Middle frontal gyrus (tissue), 1 donor: ENCODE measurements around the gene RASIP1.
A peak's percentile ranks its signal among the peaks of the same experiment; 100 is the strongest.

Experiments
- DNase-seq: peaks from one replicate; pipeline ENCODE4 v3.0.0-alpha.2; 2015; ENCODE audit warnings: low spot score; ENCODE audit errors: extremely low spot score

RASIP1 gene

GRCh38 chr19:48755084-48755641, 14.8 kb upstream of the RASIP1 start, which contains the start of gene FGF21:
TSS of gene FGF21 (plus strand) at chr19:48755524. CDS start at chr19:48756237, 713 bp downstream.
- no peak for DNase-seq

- no peak for DNase-seq
Measured at GRCh38 chr19:48752496-48753365, 12.3 kb upstream of the RASIP1 start, which contains the start of gene FUT1. TSS of gene FUT1 (minus strand) at chr19:48752641. CDS start at chr19:48751281, 1,360 bp downstream.

- no peak for DNase-seq
Measured at GRCh38 chr19:48751845-48752495, 11.6 kb upstream of the RASIP1 start.

GRCh38 chr19:48750771-48751504, 10.5 kb upstream of the RASIP1 start:
- DNase-seq: no peak

GRCh38 chr19:48750351-48750750, 9.9 kb upstream of the RASIP1 start:
- DNase-seq: no peak

GRCh38 chr19:48749571-48750198, 9.3 kb upstream of the RASIP1 start:
- no peak for DNase-seq

GRCh38 chr19:48746738-48747575, 6.5 kb upstream of the RASIP1 start, which contains the start of gene IZUMO1:
TSS of gene IZUMO1 (minus strand) at chr19:48746909. CDS start at chr19:48745859, 1,050 bp downstream.
- DNase-seq: peak; percentile 71

- no peak for DNase-seq
Measured at GRCh38 chr19:48746110-48746509, 5.7 kb upstream of the RASIP1 start.

GRCh38 chr19:48745208-48745995, 5.0 kb upstream of the RASIP1 start:
- DNase-seq: peak; percentile 55

- DNase-seq: no peak
Measured at GRCh38 chr19:48742096-48742495, 1.7 kb upstream of the RASIP1 start.

GRCh38 chr19:48741129-48741999, 954 bp upstream of the RASIP1 start:
- no peak for DNase-seq

GRCh38 chr19:48739404-48740163, 826 bp downstream of the RASIP1 start:
- no peak for DNase-seq

GRCh38 chr19:48738557-48739403, 1.6 kb downstream of the RASIP1 start:
- DNase-seq: peak; percentile 40

- DNase-seq: no peak
Measured at GRCh38 chr19:48737360-48737998, 2.9 kb downstream of the RASIP1 start.

GRCh38 chr19:48735031-48735615, 5.3 kb downstream of the RASIP1 start:
- DNase-seq: no peak

GRCh38 chr19:48734625-48735024, 5.8 kb downstream of the RASIP1 start:
- no peak for DNase-seq
